Measurements from ENCODE around the gene MRPL9.

The MRPL9 gene

GRCh38 chr1:151721788-151722510, 41.3 kb downstream of the MRPL9 start:
- no peak overlapping the region for H3K27ac ChIP-seq
- TF ChIP-seq, protein P1, sequence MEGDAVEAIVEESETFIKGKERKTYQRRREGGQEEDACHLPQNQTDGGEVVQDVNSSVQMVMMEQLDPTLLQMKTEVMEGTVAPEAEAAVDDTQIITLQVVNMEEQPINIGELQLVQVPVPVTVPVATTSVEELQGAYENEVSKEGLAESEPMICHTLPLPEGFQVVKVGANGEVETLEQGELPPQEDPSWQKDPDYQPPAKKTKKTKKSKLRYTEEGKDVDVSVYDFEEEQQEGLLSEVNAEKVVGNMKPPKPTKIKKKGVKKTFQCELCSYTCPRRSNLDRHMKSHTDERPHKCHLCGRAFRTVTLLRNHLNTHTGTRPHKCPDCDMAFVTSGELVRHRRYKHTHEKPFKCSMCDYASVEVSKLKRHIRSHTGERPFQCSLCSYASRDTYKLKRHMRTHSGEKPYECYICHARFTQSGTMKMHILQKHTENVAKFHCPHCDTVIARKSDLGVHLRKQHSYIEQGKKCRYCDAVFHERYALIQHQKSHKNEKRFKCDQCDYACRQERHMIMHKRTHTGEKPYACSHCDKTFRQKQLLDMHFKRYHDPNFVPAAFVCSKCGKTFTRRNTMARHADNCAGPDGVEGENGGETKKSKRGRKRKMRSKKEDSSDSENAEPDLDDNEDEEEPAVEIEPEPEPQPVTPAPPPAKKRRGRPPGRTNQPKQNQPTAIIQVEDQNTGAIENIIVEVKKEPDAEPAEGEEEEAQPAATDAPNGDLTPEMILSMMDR (IDR thresholded peaks at IDR 0.05; ENCODE audit: low read depth, low read length, missing control alignments), result no peak
- in situ Hi-C loops (cut with HindIII; ENCODE audit: low pct_ligation_motif_present, low sequenced_read_pairs), result no loop called here
- H3K36me3 ChIP-seq (replicated peaks), result no peaks in the 10 kb centered on the region
- no peak for DNase-seq
- H3K4me3 ChIP-seq (ENCODE audit: low read depth, low read length), result peak overlapping the region; percentile 47
- peaks cover 43% of the 10 kb centered on the region for H3K27me3 ChIP-seq (replicated peaks)

DNA sequence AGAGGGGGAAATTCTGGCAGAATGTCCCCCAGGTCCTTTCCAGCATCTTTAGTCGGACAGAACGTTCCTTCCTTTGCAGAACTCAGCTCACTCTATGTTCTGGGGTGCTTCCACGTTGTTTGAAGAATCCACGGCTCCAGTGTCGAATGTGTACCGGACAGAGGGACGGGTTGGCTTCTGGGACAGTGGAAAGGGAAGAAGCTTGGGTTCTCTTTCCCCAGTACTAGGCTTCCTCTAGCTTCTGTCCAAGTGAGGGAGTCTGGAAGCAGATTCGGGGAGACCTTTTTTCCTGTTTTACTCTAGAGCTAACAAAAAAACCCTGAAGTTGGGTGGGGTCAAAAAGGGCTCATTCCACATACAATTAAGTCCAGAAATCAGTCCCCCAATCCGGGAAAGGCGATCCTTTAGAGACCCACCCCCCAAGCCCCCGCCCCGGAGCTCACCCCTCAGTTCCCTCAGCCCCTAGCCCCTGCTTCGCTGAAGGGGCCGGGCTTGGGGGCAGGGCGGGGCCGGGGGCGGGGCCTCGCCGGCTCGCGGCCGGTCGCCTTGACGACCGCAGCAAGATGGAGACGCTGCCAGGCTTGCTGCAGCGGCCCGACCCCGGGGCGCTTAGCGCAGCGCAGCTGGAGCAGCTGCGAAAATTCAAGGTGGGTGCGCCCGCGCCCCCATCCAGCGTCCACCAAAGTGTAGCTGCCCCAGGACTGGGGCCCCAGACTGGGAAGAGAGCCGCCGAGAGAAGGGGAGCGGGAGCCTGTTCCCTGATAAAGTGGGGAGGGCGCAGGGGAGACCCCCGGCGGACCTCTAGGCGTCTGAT, 42.1 kb downstream of the MRPL9 start, which contains the start of gene RIIAD1:
TSS of gene RIIAD1 (plus strand) at position 549 of the 814 bp plus-strand sequence. CDS start at position 564, 15 bp downstream.
- Histone ChIP-seq H3K27me3 (replicated peaks) (peaks cover 48% of the 10 kb centered on the region), H3K4me3 (ENCODE audit: low read depth, low read length) (peak within 1 kb of the TSS; percentile 47), H3K27ac (no peak within 1 kb of the TSS), H3K36me3 (replicated peaks) (no peaks in the 10 kb centered on the region)
- in situ Hi-C loops (cut with HindIII; ENCODE audit: low pct_ligation_motif_present, low sequenced_read_pairs), result no loop called here
- TF ChIP-seq, protein P1 (IDR thresholded peaks at IDR 0.05; ENCODE audit: low read depth, low read length, missing control alignments), result no peak
- no peak for DNase-seq

DNA sequence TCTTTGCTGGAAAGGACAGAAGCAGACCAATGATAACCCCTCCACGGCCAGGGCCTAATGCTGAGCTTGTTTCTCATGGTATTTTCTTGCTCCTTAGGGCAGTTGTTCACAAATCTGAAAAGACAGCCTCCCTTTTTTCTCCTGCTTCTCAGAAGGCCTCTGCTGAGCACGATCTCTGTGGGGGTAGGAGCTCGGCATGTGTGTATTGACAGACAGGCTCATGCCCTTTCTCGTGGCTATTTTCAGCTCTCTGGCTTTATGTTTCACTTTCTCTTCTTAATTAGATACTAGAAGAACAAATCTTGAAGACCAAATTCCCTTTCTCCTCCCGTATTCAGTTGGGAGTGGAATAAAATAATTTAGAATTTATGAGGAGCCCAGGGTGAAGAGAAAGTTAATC, 42.7 kb downstream of the MRPL9 start:
- in situ Hi-C loops (cut with HindIII; ENCODE audit: low pct_ligation_motif_present, low sequenced_read_pairs), result no loop called here
- TF ChIP-seq, protein P1 (IDR thresholded peaks at IDR 0.05; ENCODE audit: low read depth, low read length, missing control alignments), result no peak
- Histone ChIP-seq H3K4me3 (ENCODE audit: low read depth, low read length) (peak overlapping the region; percentile 35), H3K27me3 (replicated peaks) (peaks cover 54% of the 10 kb centered on the region), H3K27ac (no peak overlapping the region), H3K36me3 (replicated peaks) (no peaks in the 10 kb centered on the region)
- peak; percentile 12 for DNase-seq

GRCh38 chr1:151720125-151720524, 43.2 kb downstream of the MRPL9 start:
- H3K27me3 ChIP-seq (replicated peaks), result peaks cover 58% of the 10 kb centered on the region
- no peak overlapping the region for H3K4me3 ChIP-seq (ENCODE audit: low read depth, low read length)
- no peak for DNase-seq
- TF ChIP-seq, protein P1 (IDR thresholded peaks at IDR 0.05; ENCODE audit: low read depth, low read length, missing control alignments), result no peak
- no peak overlapping the region for H3K27ac ChIP-seq
- in situ Hi-C loops (cut with HindIII; ENCODE audit: low pct_ligation_motif_present, low sequenced_read_pairs), result no loop called here
- no peaks in the 10 kb centered on the region for H3K36me3 ChIP-seq (replicated peaks)

DNA sequence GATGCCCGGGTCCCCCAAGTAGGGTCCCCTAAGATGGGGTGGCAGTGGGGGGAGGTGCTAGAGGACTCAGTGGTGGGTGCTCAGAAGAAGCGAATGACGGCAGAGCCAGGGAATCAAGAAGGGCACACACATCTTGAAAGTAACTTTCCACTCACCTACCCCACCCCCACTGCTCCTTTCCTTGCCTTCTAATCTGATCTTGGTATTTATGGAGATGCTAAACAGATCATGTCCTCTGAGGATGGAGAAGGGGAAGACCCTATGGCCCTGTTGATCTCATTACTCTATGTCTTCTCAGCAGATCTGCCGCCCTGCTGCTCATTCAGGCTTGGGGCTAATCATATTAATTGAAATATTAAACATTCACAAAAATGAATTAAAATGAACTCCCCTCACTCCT, 44.6 kb downstream of the MRPL9 start:
- TF ChIP-seq, protein P1 (IDR thresholded peaks at IDR 0.05; ENCODE audit: low read depth, low read length, missing control alignments), result no peak
- no peak overlapping the region for H3K4me3 ChIP-seq (ENCODE audit: low read depth, low read length)
- DNase-seq, result no peak
- H3K27ac ChIP-seq, result no peak overlapping the region
- in situ Hi-C loops (cut with HindIII; ENCODE audit: low pct_ligation_motif_present, low sequenced_read_pairs), result no loop called here
- peaks cover 56% of the 10 kb centered on the region for H3K27me3 ChIP-seq (replicated peaks)
- H3K36me3 ChIP-seq (replicated peaks), result no peaks in the 10 kb centered on the region
